OCI-LY1 (cell line): ENCODE results near the gene SPCS1.

Experiments
- EZH2 ChIP-seq: fragments of 200-600 bp; sonication (generic), shearing (Covaris generic); IDR thresholded peaks from 2 replicates; pipeline ENCODE4 v1.8.0; 2017; ENCODE audit warnings: borderline replicate concordance, mixed run types, mild to moderate bottlenecking, antibody characterized with exemption, low read length, moderate library complexity, mixed read lengths
- TF ChIP-seq, protein P1 (sequence below): fragments of 200-600 bp; sonication (generic), shearing (Covaris generic); IDR thresholded peaks from 2 replicates; pipeline ENCODE4 v1.5.1; 2017; ENCODE audit warnings: mild to moderate bottlenecking, antibody characterized with exemption, low read length, moderate library complexity, mixed read lengths

DNA sequence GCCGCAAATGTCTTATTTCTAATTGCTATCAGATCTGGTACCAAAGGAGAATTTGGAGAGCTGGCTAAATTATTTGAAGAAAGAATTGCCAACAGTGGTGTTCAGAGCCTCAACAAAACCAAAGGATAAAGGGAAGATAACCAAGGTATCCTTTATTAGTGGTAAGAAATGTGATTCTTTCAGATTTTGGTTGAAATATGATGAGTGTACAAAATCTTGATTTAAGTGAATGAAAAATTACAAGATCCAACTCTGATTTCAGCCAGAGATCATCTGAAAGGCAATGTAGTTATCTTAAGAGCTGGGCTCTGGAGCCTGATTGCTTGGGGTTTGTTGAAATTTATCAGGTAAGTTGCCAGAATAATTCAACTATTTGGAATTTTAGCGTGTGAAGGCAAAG, 15.3 kb upstream of the SPCS1 start:
- TF ChIP-seq, protein P1, sequence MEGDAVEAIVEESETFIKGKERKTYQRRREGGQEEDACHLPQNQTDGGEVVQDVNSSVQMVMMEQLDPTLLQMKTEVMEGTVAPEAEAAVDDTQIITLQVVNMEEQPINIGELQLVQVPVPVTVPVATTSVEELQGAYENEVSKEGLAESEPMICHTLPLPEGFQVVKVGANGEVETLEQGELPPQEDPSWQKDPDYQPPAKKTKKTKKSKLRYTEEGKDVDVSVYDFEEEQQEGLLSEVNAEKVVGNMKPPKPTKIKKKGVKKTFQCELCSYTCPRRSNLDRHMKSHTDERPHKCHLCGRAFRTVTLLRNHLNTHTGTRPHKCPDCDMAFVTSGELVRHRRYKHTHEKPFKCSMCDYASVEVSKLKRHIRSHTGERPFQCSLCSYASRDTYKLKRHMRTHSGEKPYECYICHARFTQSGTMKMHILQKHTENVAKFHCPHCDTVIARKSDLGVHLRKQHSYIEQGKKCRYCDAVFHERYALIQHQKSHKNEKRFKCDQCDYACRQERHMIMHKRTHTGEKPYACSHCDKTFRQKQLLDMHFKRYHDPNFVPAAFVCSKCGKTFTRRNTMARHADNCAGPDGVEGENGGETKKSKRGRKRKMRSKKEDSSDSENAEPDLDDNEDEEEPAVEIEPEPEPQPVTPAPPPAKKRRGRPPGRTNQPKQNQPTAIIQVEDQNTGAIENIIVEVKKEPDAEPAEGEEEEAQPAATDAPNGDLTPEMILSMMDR = no peak
- TF ChIP-seq EZH2 = no peak
